Measurements from ENCODE around the gene FUNDC2. TPM values are rescaled to one million over a fixed set of nuclear protein-coding genes. Genes with fewer than 3 reads are reported as not detected.

Gene FUNDC2
- total RNA-seq = 46.6 and 47.4 TPM in 2 replicates

- Histone ChIP-seq H3K27me3 (ENCODE audit: insufficient read depth, low read length) (no peaks in the 10 kb centered on the region), H2AFZ (ENCODE audit: low read length) (peak within 1 kb of the TSS; percentile 14), H3K4me3 (ENCODE audit: insufficient read depth, low read length) (peak within 1 kb of the TSS; percentile 76), H3K79me2 (ENCODE audit: insufficient read depth, low read length) (peaks cover 19% of the 10 kb centered on the region), H4K20me1 (ENCODE audit: insufficient read depth, low read length) (no peaks in the 10 kb centered on the region), H3K4me1 (ENCODE audit: insufficient read depth, low read length) (peaks cover 8% of the 10 kb centered on the region), H3K9me3 (ENCODE audit: low read depth, low read length) (no peaks in the 10 kb centered on the region), H3K36me3 (ENCODE audit: insufficient read depth, low read length) (no peaks in the 10 kb centered on the region), H3K4me2 (ENCODE audit: insufficient read depth, low read length) (peak within 1 kb of the TSS; percentile 85), H3K27ac (ENCODE audit: low read depth, low read length) (peak within 1 kb of the TSS; percentile 94)
- TF ChIP-seq CTCF (IDR thresholded peaks at IDR 0.05; ENCODE audit: extremely low read depth, low read depth, low read length) = no peak
- peak; percentile 90 for DNase-seq (ENCODE audit: insufficient read length, low spot score, missing footprints)
Observed at GRCh38 chrX:155026727-155027508, at the start of gene FUNDC2. Gene FUNDC2, plus strand, starts transcription at chrX:155026844. Its CDS starts 95 bp downstream, at chrX:155026939.

GRCh38 chrX:154979629-154980028, 47.0 kb upstream of the FUNDC2 start:
- Histone ChIP-seq H4K20me1 (ENCODE audit: insufficient read depth, low read length) (no peaks in the 10 kb centered on the region), H3K4me2 (ENCODE audit: insufficient read depth, low read length) (no peak overlapping the region), H3K36me3 (ENCODE audit: insufficient read depth, low read length) (no peaks in the 10 kb centered on the region), H3K4me1 (ENCODE audit: insufficient read depth, low read length) (no peaks in the 10 kb centered on the region), H3K27me3 (ENCODE audit: insufficient read depth, low read length) (no peaks in the 10 kb centered on the region), H2AFZ (ENCODE audit: low read length) (no peak overlapping the region), H3K79me2 (ENCODE audit: insufficient read depth, low read length) (no peaks in the 10 kb centered on the region), H3K9me3 (ENCODE audit: low read depth, low read length) (no peaks in the 10 kb centered on the region), H3K27ac (ENCODE audit: low read depth, low read length) (no peak overlapping the region), H3K4me3 (ENCODE audit: insufficient read depth, low read length) (no peak overlapping the region)
- DNase-seq (ENCODE audit: insufficient read length, low spot score, missing footprints) = no peak
- TF ChIP-seq CTCF (IDR thresholded peaks at IDR 0.05; ENCODE audit: extremely low read depth, low read depth, low read length) = no peak

GRCh38 chrX:154980330-154981115, 46.1 kb upstream of the FUNDC2 start:
- peak; percentile 53 for DNase-seq (ENCODE audit: insufficient read length, low spot score, missing footprints)
- H3K27ac ChIP-seq (ENCODE audit: low read depth, low read length) = no peak overlapping the region

More at GRCh38 chrX:154980330-154981115, 46.1 kb upstream of the FUNDC2 start:
- no peaks in the 10 kb centered on the region for H3K79me2 ChIP-seq (ENCODE audit: insufficient read depth, low read length)
- H4K20me1 ChIP-seq (ENCODE audit: insufficient read depth, low read length) = no peaks in the 10 kb centered on the region
- H3K4me1 ChIP-seq (ENCODE audit: insufficient read depth, low read length) = no peaks in the 10 kb centered on the region
- no peaks in the 10 kb centered on the region for H3K36me3 ChIP-seq (ENCODE audit: insufficient read depth, low read length)
- H3K9me3 ChIP-seq (ENCODE audit: low read depth, low read length) = no peaks in the 10 kb centered on the region
- TF ChIP-seq CTCF (IDR thresholded peaks at IDR 0.05; ENCODE audit: extremely low read depth, low read depth, low read length) = peak; percentile 66
- H3K4me3 ChIP-seq (ENCODE audit: insufficient read depth, low read length) = peak overlapping the region; percentile 66
- peak overlapping the region; percentile 91 for H2AFZ ChIP-seq (ENCODE audit: low read length)
- H3K27me3 ChIP-seq (ENCODE audit: insufficient read depth, low read length) = no peaks in the 10 kb centered on the region
- H3K4me2 ChIP-seq (ENCODE audit: insufficient read depth, low read length) = peak overlapping the region; percentile 65
